ENCODE data around the gene LAMB3. TPM values are rescaled to one million over a fixed set of nuclear protein-coding genes. Genes with fewer than 3 reads are reported as not detected.

Gene LAMB3
- total and polyA plus RNA-seq, 12 donors = 1.6 to 6.0 (median 3.7) TPM

DNA sequence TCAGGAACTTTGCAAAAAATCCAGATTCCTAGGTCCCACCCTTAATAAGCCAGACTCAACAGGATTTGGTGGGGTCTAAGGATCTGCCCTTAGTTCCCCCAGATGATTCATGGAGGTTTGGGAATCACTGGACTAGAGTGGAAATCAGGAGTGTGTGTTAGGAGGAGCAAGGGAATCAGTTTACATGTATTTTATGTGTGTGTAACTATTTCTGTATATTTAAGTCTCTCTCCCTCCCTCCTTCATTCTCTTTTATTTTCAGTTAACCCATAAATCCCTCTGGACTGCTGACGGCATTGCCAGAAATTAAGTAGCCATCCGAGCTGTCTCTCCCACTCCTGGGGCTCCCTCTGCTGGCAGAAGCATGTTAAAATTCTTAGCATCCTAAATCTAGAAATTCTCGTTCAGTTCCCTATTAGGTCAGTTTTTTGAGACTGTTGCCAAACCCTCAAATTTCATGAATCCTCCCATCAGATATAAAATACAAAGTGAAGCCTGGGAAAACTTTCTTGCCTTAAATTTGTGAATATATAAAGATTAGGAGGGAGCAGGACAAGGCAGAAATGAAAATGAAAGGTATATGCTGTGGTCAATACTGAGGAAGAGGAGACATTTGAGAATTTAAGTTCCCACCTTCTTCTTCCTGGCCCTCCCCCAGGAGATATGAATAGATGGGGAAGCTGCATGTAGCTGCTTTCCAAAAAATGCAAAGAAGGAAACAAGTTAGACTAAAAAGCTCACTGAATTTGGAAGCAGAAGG is 40.7 kb upstream of the LAMB3 start:
- ATAC-seq = peak; percentile 46 to 79 (median 65)
- H3K4me1 ChIP-seq = peaks cover 0 to 36% (median 19%) of the 10 kb centered on the region in 9 donors
- H3K27ac ChIP-seq = peak overlapping the region in 2 of 10 donors; percentile 5 to 69
- DNase-seq = peak; percentile 60 to 86
- WGBS, 2 donors = 0 to 1% methylated on average over 3 of the region's 3 CpGs
- intact Hi-C loops (cut with DNase I) = loop anchor here (1.0 to 10.0 kb wide), 14 partner anchors 51 to 118 kb away; partner anchors contain the start of gene CAMK1G (in 1 of the 10)
- no peak overlapping the region for H3K4me3 ChIP-seq
- peak; percentile 64 to 94 (median 86) for TF ChIP-seq CTCF (IDR thresholded peaks at IDR 0.05)
- no peaks in the 10 kb centered on the region for H3K9me3 ChIP-seq
- H3K27me3 ChIP-seq = no peaks in the 10 kb centered on the region
- H3K36me3 ChIP-seq = no peaks in the 10 kb centered on the region

DNA sequence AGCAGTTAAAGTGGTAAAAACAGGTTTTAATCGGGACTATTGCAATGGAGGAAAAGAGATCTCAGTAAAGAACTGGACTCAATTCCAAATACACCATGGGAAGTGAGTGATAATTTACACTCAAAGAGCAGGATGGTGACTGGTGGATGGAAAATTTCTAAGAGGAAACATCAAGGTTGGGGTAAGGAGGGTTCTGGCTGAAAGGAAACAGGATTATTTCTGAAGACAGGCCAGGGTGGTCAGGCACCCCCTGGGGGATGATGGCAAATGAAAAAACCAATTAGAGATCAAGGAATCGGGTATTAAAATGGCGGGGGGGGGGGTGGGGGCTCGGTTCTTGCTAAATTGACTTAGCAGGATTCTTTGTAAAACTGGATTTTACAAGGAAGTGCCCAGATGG is 40.1 kb upstream of the LAMB3 start:
- intact Hi-C loops (cut with DNase I) = loop anchor here (1.0 to 10.0 kb wide), 12 partner anchors 50 to 117 kb away; partner anchors contain the start of gene CAMK1G (in 1 of the 10)
- no peaks in the 10 kb centered on the region for H3K9me3 ChIP-seq
- H3K27me3 ChIP-seq = no peaks in the 10 kb centered on the region
- H3K36me3 ChIP-seq = no peaks in the 10 kb centered on the region
- ATAC-seq = no peak
- 52 to 64% methylated on average over 4 of the region's 4 CpGs for WGBS, 2 donors
- peaks cover 0 to 43% (median 24%) of the 10 kb centered on the region in 9 donors for H3K4me1 ChIP-seq
- DNase-seq = no peak
- H3K4me3 ChIP-seq = no peak overlapping the region
- TF ChIP-seq CTCF (IDR thresholded peaks at IDR 0.05) = no peak
- peak overlapping the region in 4 of 10 donors; percentile 6 to 69 (median 18) for H3K27ac ChIP-seq

- H3K36me3 ChIP-seq = no peaks in the 10 kb centered on the region
- no peak for TF ChIP-seq CTCF (IDR thresholded peaks at IDR 0.05)
- intact Hi-C loops (cut with DNase I) = loop anchor here (5.0 to 10.0 kb wide), 8 partner anchors 49 to 109 kb away; partner anchors contain the start of gene CAMK1G (in 1 of the 10)
- WGBS, 2 donors = 61 to 75% methylated on average over 3 of the region's 3 CpGs
- ATAC-seq (no peak), DNase-seq (no peak)
- H3K27me3 ChIP-seq = no peaks in the 10 kb centered on the region
- no peak overlapping the region for H3K4me3 ChIP-seq
- no peaks in the 10 kb centered on the region for H3K9me3 ChIP-seq
- peaks cover 0 to 43% (median 23%) of the 10 kb centered on the region in 9 donors for H3K4me1 ChIP-seq
- H3K27ac ChIP-seq = no peak overlapping the region
Measured at GRCh38 chr1:209691237-209691636, 39.0 kb upstream of the LAMB3 start.

DNA sequence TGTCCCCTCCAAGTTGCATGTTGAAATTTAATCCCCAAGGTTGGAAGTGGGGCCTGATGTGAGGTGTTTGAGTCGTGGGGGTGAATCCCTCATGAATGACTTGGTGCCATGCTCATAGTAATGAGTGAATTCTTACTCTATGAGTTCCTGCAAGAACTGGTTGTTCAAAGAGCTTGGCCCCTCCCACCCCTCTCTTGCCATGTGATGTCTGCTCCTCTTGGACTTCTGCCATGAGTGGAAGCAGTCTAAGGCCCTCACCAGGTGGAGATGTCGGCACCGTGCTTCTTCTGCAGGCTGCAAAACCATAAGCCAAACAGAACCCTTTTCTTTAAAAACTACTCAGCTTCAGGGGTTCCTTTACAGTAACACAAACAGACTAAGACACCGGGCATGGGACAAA is 37.3 kb upstream of the LAMB3 start:
- Histone ChIP-seq H3K36me3 (no peaks in the 10 kb centered on the region), H3K9me3 (no peaks in the 10 kb centered on the region), H3K4me1 (peaks cover 0 to 52% (median 30%) of the 10 kb centered on the region in 9 donors), H3K27ac (peak overlapping the region in 2 of 10 donors; percentile 6 to 45), H3K27me3 (no peaks in the 10 kb centered on the region), H3K4me3 (no peak overlapping the region)
- no peak for ATAC-seq
- TF ChIP-seq CTCF (IDR thresholded peaks at IDR 0.05) = no peak
- 49 to 52% methylated on average over 4 of the region's 4 CpGs for WGBS, 2 donors
- intact Hi-C loops (cut with DNase I) = loop anchor here in 4 of 10 donors (5.0 to 10.0 kb wide), 4 partner anchors 42 to 102 kb away; no protein-coding TSS in a partner anchor
- no peak for DNase-seq

Data from heart right ventricle (tissue), 16 donors.